ENCODE data around the gene MED27.

The MED27 gene

DNA sequence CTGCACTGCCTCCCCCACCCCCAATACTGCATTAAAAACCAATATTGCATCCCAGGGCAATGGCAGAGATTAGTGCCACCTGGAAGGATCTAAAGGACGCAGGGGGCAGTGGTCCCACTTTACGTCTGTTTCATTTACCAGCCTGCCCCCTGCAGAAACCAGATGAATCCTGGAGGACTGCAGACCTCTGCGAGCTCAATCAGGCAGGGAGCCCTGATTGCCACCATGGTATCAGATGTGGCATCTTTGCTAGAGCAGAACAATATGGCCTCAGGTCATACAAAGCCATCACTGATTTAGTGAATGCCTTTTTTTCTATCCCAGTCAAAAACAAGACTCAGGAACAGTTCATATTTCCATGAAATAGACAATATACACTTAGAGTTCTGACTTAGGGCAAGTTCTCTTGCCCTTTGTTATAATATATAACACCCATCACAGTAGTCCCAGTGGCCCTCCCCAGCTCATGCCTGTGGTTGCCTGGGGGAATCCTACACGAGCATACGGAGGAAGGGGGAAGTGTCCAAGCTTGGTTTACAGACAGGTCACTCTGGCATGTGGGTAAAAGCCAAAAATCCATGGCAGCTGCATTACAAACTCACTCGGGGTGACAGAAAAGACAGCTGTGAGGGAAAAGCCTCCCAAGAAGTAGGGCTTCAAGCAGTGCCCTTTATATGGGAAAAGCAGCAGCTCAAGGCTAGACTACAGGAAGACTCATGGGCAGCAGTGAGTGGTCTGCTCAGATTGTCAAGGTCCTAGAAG lies 85.1 kb downstream of the MED27 start:
- no peak for DNase-seq

DNA sequence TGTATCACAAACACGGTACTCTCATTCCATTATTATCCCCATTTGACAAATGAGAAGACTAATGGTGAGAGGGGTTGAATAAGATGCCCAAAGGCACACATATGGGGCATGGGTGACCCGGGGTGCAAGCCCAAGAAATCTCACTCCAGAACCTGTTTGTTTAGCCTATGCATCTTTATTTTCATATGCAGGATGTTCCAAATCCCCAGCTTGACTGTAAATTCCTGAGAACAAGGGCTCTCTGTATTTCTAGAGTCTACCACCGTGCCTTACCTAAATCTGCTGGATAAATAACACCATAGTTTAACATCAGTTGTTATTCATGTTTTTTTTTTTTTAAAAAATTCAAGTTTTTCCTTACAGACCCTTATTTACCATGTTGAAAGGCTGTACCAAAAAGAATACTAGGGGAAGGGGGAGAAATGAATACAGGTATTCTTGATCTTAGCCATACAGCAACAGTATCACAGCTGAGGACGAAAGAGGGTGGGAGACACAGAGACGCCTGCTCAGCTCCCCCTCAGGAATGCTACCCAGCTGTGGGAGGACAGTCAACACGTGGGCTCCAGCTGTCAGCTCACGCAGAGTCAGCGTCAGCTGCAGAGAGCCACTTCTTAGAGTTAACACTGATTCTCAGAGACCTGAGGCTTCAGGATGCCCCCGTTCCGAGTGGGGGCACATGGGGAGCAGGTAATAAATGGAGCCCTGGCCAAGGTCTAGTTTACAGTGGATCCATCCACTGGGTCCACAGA lies 86.6 kb downstream of the MED27 start:
- no peak for DNase-seq

DNA sequence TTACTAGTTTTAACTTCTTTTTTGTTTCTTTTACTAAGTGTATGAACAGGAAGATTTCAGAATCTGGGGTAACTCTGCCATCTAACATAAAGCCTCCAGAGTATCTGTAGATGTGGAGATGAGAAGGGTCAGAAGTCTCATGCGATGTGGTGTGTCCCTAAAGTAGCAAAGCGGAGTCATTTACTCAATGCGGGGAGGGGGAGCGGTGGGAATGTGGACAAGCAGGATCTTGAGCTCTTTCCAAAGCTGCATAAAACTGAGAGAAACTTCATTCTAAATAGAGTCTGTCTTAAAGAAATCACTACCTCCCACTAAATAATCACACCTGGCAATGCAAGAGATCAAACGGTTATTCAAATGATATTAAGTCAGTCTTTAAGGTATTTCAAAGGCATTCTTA lies 92.4 kb downstream of the MED27 start:
- DNase-seq = no peak

DNA sequence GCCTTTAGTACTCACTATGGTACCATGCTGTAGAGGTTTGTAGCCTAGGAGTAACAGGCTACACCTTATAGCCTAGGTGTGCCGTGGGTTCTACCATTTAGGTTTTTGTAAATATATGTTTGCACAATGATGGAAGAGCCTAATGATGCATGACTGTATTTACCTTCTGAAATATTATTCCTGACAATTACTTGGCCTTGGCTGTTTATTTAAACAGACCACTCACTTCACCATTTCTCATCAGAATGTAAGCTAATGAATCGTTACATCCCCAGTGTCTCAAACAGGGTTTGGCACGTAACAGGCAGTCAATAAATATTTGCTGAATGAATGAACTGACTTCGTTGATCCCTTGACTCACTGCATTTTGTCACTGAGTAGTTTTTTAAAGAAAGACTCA lies 93.1 kb downstream of the MED27 start:
- DNase-seq = peak; percentile 80

DNA sequence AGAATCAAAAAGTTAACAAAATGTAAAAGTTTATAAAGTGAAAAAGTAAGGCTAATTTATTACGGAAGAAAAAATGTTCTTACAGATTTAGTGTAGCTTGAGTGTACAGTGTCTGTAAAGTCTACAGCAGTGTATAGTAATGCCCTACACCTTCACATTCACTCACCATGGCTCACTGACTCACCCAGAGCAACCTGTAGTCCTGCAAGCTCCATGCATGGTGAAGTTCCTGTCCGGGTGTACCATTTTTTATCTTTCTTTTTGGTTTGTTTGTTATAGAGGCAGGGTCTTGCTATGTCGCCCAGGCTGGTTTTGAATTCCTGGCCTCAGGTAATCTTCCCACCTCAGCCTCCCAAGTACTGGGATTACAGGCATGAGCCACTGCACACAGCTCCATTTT lies 93.6 kb downstream of the MED27 start:
- DNase-seq = no peak

DNA sequence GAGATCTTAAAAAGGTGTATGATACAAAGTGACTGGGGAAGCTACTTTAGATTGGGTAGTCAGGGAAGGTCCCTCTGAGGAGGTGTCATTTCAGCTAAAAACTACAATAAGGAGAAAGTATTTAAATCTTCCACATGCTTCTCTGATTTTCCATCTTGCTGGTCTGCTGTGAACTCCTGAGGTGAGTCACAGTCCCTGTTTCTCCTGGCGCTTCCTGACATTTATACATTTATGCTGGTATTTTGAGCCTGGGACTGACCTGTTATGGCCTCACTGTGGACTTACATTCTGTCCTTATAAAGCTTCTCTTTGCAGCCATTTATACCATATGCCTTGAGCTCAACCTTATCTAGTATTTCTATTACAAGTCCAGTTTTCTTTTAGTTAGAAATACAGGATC lies 95.1 kb downstream of the MED27 start:
- peak; percentile 9 for DNase-seq

DNA sequence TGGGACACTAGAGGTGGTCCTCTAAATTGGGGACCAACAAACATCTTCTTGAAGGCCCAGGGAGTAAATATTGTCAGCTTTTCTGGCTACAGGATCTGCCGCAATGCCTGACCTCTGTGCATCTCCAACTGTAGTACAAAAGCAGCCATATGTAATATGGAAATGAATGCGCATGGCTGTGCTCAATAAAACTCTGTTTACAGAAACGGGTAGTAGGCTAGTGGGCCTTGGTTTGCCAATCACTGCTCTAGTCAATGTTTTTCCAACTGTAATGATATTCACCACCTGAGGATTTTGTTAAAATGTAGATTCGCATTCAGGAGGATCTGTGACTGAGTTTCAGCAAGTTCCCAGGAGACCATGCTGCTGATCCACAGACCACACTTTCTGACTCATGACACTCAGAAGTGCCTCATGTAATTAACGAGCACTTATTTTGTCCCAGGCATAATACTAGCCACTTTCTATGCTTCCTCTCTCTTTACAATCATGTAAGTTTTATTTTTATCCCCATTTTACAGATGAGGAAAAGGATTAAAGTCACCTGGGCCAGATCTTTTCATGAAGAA lies 96.9 kb downstream of the MED27 start:
- DNase-seq = peak; percentile 49

DNA sequence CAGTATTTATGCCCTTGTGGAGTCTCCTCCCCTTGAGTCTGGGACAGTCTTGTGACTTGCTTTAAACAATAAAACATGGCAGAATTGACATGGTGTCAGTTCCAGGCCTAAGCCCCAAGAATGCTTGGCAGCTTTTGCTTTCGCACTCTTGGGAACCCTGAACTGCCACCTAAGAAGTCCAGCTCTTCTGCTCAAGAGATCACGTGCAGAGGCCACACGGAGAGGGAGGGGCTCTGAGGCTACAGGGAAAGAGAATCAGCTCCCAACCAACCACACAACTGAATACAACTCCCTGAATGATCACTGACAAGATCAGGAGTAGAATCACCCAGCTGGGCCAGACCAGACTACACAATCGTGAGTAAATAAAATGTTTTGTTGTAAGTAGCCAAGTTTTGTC lies 97.6 kb downstream of the MED27 start:
- DNase-seq = no peak

DNA sequence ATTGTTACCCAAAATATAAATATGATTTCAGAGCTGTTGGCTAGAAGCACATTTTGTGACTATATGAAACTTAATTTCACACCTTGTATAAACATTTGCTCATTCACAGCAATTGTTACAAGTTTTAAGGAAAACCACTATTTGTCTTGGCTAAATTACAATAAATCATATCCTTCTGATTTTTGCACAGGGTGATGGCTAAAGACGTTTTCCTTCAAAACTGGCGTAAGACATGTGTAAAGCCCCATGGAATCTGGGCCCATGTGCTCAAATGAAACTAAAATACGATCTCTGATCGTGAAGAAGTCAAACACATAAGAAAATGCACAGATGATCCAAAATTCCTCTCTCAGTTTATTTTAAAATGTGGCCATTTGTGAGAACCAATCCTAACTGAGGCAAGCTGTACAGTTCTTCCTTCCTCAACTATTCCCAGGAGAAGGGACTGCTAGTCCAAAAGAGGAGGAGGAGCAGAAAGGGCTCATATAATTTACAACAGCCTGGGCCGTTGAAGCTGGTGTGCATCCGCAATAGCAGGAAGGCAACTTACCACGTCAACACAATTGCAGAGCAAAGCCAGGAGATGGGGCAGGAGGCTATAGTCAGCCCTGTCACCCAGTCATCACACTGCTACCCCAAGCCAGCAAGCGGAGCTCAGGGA lies 98.4 kb downstream of the MED27 start:
- DNase-seq = no peak

DNA sequence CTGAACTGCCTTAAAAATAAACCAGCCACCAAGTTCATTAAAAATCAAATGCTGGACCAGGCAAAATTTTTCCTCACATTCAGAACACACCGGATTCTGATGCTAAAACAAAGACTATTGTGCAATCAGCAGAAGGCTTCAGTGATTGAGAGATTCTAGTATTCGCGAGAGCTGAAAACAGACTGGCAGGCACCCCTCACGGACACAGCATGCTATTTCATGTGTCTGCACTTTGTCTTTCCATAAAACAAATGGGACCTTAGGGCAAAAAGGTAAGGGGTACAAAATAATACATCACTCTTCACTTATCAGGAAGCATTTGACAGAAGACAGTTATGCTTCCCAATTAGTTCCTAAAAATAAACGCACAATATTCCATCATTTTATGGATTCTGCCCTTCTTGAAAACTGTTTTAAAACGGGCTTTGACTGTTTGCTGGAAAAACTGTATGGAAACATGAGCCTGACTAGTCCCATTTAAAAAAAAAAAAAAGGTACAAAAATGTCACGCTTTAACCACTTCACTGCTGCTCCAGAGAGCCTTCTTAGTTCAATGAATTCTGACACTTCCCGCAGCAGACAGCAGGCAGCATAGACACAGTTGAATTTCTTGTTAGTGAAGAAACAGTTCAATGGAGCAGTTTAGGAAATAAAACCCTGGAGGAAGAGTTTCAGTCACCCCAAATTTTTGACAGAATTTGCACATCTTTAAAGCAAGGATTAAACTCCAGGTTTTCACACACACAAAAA lies 99.2 kb downstream of the MED27 start:
- no peak for DNase-seq

DNA sequence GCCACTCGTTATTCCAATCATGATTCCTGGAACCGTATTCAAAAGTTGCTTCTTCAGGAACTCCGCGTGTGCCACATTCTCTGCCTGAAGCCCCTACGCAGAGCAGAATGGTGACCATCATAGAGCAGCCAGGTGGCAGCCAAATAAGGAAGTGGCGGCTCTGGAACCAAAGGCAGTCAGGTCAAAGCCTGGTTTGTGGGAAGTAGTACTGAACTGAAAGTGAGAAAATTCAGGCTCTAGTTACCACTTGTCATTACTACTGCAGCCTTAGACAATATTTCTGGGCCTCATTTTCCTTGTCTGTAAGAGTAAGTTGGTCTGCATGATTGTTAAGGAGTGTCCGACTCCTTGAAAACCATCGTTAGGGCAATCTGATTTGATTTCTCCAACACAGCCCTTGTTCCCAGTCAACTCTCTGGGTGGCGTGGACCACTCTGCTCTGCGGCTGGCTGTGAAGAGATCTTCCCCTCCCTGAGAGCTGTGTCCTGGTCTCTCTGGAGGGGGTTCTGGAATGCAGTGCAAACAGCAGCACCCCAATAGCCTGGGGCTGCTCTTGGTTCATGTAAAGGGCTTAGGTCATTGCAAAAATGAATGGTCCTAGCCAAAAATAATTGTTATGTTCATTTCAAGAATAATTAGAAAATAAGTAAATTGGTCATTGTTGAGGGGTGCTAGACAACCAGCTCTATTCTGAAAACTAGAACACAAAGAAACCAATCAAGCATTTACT lies 102.4 kb downstream of the MED27 start:
- DNase-seq = no peak

DNA sequence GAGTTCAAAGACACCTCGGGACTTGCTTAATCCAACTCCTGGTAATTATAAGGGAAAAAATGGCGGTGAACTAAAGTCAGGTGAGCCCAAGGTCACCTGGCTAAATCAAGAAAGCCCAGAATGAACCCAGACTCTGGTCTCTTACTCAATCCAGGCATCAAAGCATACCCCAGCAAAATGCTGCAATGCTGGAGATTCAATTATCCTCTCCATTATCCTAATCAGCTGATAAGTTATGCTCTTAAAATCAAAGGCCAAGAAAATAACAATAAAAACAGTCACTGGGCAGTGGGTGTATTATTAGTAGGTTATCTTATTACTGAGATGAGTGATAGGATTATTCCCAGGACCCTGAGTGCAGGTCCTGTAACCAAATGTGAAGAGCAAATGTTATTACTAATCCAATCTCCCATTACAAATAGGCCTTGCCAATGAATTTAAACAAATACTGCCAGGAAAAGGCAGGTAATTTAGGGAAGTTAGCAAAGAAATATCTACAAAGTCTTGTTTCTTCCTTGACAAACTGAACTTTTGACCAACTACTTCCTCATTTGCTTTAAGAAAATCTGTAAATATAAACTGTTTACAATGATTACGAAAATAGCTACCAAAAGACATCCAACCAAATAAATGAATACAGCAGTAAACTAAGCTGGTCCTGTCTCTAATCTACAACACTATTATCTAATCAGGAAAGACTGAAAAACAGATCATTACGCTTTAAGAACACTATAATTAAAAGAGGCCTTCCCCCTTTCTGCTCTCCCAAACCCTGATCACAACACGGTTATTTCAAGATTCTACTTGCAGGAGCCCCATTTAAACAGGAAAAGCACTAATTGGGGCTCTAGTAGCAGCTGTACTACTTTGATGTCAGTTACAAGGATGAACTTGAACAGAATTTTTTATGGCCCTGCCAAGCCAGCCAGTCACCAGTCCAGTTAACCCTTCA lies 103.2 kb downstream of the MED27 start:
- DNase-seq = no peak

DNA sequence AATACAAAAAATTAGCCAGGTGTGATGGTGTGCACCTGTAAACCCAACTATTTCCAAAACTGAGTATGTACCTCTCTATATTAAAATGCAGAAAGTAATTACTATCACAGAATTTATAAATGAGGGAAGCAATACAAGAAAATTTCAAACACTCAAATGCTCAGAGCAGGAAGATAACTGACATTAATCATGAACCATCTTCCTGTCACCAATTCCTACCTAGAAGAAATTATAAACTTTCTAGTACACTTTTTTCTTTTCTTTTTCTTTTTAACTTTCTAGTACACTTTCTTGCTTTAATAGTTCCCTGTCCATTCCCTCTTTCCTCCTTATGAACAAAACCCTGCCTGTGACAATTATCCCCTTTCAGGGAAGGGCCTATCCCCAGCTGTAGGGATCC lies 106.8 kb downstream of the MED27 start:
- DNase-seq = no peak

DNA sequence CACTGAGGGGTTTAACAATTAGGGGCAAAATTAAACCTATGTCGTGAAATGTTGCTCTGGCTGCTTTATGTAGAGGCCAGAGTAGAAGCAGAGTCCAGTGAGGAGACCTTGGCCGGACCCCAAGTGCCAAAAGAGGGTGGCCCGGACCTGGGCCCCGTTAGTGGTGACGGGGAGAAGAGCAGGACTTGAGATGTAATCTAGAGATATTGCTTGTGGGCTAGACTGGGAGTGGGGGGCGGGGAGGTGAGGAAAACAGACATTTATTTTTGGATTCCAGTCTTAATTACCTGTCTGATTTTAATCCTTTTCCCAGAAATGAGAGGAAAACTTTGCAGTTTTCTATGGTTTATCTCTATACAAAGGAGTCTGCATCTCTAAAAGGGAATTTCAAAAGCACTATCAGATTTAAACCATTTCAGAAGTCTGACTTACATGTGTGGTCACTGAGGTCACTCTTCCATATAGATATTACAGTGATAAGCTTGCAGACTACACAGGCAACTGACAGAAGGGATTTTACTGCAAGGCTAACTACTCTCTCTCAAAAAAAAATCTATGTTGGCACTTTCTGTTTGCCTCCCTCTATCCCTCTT lies 108.1 kb downstream of the MED27 start:
- DNase-seq = no peak

DNA sequence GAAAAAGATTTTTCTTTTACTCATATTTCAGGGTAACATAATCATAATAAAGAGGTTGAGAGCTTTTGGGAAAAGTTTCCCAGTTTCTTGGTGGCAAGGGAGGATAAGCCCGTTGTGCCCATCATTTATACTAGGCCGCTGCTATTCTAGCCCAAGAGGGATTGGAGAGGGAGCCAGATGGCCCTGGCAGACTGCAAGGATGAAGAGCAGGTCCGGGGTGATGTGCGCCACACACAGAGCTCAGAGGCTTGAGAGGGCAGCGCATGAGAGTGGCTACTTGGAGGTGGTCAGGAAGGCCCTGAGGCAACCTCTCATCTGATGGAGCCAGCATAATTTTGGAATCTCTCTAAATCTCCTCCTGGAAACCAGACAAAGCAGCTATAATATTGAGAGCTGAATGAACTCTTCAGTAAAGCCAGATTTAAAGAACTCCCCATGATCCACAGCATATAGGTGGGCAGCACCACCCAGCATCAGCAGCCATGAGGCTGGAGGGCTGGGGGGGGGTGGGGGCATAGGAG lies 110.1 kb downstream of the MED27 start:
- DNase-seq = no peak

DNA sequence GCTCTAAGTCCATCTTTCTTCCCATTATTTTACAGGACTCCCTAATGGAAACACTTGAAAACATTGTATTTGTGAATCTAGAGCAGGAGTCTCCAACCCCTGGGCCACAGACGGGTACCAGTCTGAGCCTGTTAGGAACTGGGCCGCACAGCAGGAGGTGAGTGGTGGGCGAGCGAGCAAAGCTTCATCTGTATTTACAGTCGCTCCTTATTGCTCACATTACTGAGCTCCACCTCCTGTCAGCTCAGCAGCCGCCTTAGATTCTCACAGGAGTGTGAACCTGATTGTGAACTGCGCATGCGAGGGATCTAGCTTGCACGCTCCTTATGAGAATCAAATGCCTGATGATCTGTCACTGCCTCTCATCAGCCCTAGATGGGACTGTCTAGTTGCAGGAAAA lies 111.0 kb downstream of the MED27 start:
- no peak for DNase-seq

DNA sequence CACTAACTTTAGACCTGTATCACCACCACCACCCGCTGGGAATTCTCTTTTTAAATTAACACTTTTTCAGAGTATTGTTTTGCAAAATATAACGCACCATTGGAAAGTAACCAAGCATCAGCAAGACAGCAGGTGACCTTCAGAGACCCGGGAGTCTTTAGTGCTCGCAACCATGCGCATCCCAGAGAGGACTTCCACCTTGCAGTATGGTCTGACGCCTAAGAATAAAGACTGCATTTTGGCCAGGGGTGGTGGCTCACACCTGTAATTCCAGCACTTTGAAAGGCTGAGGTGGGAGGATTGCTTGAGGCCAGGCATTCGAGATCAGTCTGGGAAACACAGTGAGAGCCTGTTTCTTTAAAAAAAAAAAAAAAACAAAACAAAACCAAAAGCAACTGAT lies 113.8 kb downstream of the MED27 start:
- no peak for DNase-seq

DNA sequence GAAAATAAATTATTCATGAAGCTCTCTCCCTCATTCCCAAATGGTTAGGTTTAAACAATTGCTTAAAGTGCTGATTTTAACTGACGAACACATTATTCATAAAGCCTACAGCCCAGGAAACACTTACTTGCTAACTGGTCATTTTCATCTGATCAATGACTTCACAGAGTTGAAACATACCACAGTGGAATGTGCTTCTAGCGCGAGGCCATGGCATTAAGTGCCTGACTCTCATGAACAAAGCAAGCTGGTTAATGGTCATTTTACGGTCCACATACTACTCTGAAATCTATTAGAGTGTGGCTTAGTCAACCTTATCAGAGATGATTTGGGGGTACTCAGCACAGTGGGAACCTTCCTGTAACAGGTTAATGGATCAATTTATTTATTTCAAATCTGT lies 114.6 kb downstream of the MED27 start:
- no peak for DNase-seq

DNA sequence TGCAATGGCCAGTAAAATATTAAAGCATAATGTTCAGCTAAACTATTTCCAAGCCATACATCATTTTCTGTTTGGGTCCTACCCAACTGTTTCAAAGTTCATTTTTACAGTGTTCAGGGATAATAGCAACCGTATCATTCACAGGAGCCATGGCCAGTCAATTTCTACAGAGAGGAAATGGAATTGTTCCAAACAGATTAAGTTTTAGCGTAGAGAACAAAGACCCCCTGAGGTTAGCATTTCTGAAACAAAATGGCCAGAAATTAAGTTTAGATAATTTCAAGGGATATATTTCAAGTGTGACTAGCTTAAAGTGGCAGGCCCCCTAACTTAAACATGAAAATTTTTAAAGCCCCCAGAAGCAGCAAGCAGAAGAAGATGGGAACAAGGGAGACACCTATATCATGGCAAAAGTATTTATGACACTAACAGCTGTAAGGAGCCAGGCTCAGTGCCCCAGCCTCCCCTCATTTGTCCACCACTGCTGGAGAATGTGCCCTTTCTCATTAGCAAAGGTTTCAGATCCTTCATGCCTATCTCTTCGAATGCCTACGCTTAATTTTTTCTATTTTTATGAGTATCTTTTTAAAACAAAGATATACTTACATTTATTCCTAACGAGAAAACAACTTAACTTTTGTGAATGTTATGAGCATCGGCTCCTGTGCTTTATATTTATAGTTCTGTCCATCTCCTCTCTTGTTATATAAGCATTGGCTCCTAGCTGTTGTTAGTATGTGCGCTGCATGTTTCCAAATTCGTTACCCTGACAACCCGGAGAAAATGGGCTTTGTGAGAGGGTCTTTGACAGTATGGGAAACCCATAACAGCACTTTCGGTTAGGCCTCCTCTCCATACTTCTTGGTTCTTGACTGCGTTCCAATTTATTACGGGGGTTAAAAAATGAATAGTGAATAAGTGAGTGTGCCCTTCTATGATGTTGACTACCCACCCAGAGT lies 116.3 kb downstream of the MED27 start:
- DNase-seq = no peak
